ENCODE measurements around the gene PSMB4.
A peak's percentile ranks its signal among the peaks of the same experiment; 100 is the strongest.
"Not testable (repeated sequence)": the region's sequence is repeated elsewhere in the genome, so short reads cannot be mapped to it uniquely, and the experiment has no call there.

Gene PSMB4

GRCh38 chr1:151399324-151400171 is at the start of gene PSMB4:
Gene PSMB4, plus strand, starts transcription at chr1:151399573. Its CDS starts 15 bp downstream, at chr1:151399588.
- peak; percentile 47 to 68 for DNase-seq (ENCODE audit: extremely low read depth in 1 of 2, low read depth in 1 of 2)

- DNase-seq (ENCODE audit: extremely low read depth in 1 of 2, low read depth in 1 of 2) = not testable (repeated sequence)
Measured at GRCh38 chr1:151350323-151350722, 49.0 kb upstream of the PSMB4 start.

- no peak for DNase-seq (ENCODE audit: extremely low read depth in 1 of 2, low read depth in 1 of 2)
Measured at GRCh38 chr1:151352021-151352718, 47.2 kb upstream of the PSMB4 start.

- no peak for DNase-seq (ENCODE audit: extremely low read depth in 1 of 2, low read depth in 1 of 2)
Measured at GRCh38 chr1:151356696-151357095, 42.7 kb upstream of the PSMB4 start.

- no peak for DNase-seq (ENCODE audit: extremely low read depth in 1 of 2, low read depth in 1 of 2)
Measured at GRCh38 chr1:151361883-151362282, 37.5 kb upstream of the PSMB4 start.

GRCh38 chr1:151362308-151363155 is 36.8 kb upstream of the PSMB4 start:
- DNase-seq (ENCODE audit: extremely low read depth in 1 of 2, low read depth in 1 of 2) = no peak

GRCh38 chr1:151364996-151365395 is 34.4 kb upstream of the PSMB4 start:
- DNase-seq (ENCODE audit: extremely low read depth in 1 of 2, low read depth in 1 of 2) = no peak

- DNase-seq (ENCODE audit: extremely low read depth in 1 of 2, low read depth in 1 of 2) = no peak
Measured at GRCh38 chr1:151367658-151368392, 31.5 kb upstream of the PSMB4 start.

GRCh38 chr1:151368393-151369301 is 30.7 kb upstream of the PSMB4 start:
- no peak for DNase-seq (ENCODE audit: extremely low read depth in 1 of 2, low read depth in 1 of 2)

- DNase-seq (ENCODE audit: extremely low read depth in 1 of 2, low read depth in 1 of 2) = no peak
Measured at GRCh38 chr1:151369302-151369610, 30.1 kb upstream of the PSMB4 start.

GRCh38 chr1:151369621-151370048 is 29.7 kb upstream of the PSMB4 start:
- no peak for DNase-seq (ENCODE audit: extremely low read depth in 1 of 2, low read depth in 1 of 2)

GRCh38 chr1:151370211-151370911 is 29.0 kb upstream of the PSMB4 start:
- DNase-seq (ENCODE audit: extremely low read depth in 1 of 2, low read depth in 1 of 2) = no peak

GRCh38 chr1:151371370-151372057 is 27.9 kb upstream of the PSMB4 start:
- no peak for DNase-seq (ENCODE audit: extremely low read depth in 1 of 2, low read depth in 1 of 2)

GRCh38 chr1:151372058-151372934 is 27.1 kb upstream of the PSMB4 start, which contains the start of gene SELENBP1:
Gene SELENBP1, minus strand, starts transcription at chr1:151372705. Its CDS starts 64 bp downstream, at chr1:151372641.
- DNase-seq (ENCODE audit: extremely low read depth in 1 of 2, low read depth in 1 of 2) = no peak

- no peak for DNase-seq (ENCODE audit: extremely low read depth in 1 of 2, low read depth in 1 of 2)
Measured at GRCh38 chr1:151373196-151373595, 26.2 kb upstream of the PSMB4 start.

- no peak for DNase-seq (ENCODE audit: extremely low read depth in 1 of 2, low read depth in 1 of 2)
Measured at GRCh38 chr1:151377150-151377884, 22.1 kb upstream of the PSMB4 start.

- DNase-seq (ENCODE audit: extremely low read depth in 1 of 2, low read depth in 1 of 2) = no peak
Measured at GRCh38 chr1:151384584-151384983, 14.8 kb upstream of the PSMB4 start.

Measured in stimulated activated CD8-positive, alpha-beta memory T cell treated with anti-CD3 and anti-CD28 coated beads, Interleukin-7, amount 100 ng/mL, for 48 hours (primary cell).